Ishikawa (cell line): ENCODE data around the gene YWHAQ.

Experiments used
- CEBPB ChIP-seq: IDR thresholded peaks from 2 replicates; pipeline ENCODE4 v1.6.1; 2012
- CREB1 ChIP-seq: IDR thresholded peaks from 2 replicates; pipeline ENCODE4 v1.6.1; 2012; ENCODE audit warnings: low read depth
- EGR1 ChIP-seq: IDR thresholded peaks from 2 replicates; pipeline ENCODE4 v1.6.1; 2012
- EP300 ChIP-seq: IDR thresholded peaks from 2 replicates; pipeline ENCODE4 v1.6.1; 2012; ENCODE audit warnings: borderline replicate concordance
- FOXM1 ChIP-seq: IDR thresholded peaks from 2 replicates; pipeline ENCODE4 v1.6.1; 2012; ENCODE audit warnings: low read depth, borderline replicate concordance
- MAX ChIP-seq: IDR thresholded peaks from 2 replicates; pipeline ENCODE4 v1.6.1; 2012
- NFIC ChIP-seq: IDR thresholded peaks from 2 replicates; pipeline ENCODE4 v1.6.1; 2012
- RAD21 ChIP-seq: IDR thresholded peaks from 2 replicates; pipeline ENCODE4 v1.6.1; 2012; ENCODE audit warnings: low read depth
- REST ChIP-seq: IDR thresholded peaks from 2 replicates; pipeline ENCODE4 v1.6.1; 2012; ENCODE audit warnings: low read depth, mild to moderate bottlenecking
- TAF1 ChIP-seq: IDR thresholded peaks from 2 replicates; pipeline ENCODE4 v1.6.1; 2012; ENCODE audit warnings: low read depth, mild to moderate bottlenecking
- TCF12 ChIP-seq: IDR thresholded peaks from 2 replicates; pipeline ENCODE4 v1.6.1; 2012; ENCODE audit warnings: low read depth
- TEAD4 ChIP-seq: IDR thresholded peaks from 2 replicates; pipeline ENCODE4 v1.6.1; 2012
- USF1 ChIP-seq: IDR thresholded peaks from 2 replicates; pipeline ENCODE4 v1.6.1; 2012
- YY1 ChIP-seq: IDR thresholded peaks from 2 replicates; pipeline ENCODE4 v1.6.1; 2012; ENCODE audit warnings: low read depth
- ZBTB7A ChIP-seq: IDR thresholded peaks from 2 replicates; pipeline ENCODE4 v1.6.1; 2012; ENCODE audit warnings: low read depth

The YWHAQ gene

DNA sequence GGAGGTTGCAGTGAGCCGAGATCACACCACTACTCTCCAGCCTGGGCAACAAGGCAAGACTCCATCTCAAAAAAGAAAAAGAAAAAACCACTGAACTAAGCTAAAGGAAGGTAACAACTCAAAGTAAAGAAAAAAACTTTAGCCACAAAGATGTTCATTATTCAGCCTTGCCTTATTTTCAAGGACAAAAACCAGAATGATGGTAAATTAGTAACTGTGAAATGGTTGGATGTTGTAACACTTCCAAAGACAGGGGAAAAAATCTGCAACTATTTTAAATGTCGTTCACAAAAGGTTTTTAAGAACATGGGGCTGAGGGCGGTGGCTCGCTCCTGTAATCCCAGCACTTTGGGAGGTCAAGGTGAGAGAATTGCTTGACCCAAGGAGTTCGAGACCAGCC is 85.3 kb downstream of the YWHAQ start:
- no peak for TF ChIP-seq CREB1
- TF ChIP-seq NFIC: no peak
- no peak for TF ChIP-seq ZBTB7A
- no peak for TF ChIP-seq TCF12
- no peak for TF ChIP-seq EP300
- TF ChIP-seq REST: no peak
- no peak for TF ChIP-seq YY1
- TF ChIP-seq RAD21: no peak
- TF ChIP-seq EGR1: no peak
- no peak for TF ChIP-seq TEAD4
- TF ChIP-seq TAF1: no peak
- no peak for TF ChIP-seq FOXM1
- no peak for TF ChIP-seq USF1
- no peak for TF ChIP-seq CEBPB
- TF ChIP-seq MAX: no peak

DNA sequence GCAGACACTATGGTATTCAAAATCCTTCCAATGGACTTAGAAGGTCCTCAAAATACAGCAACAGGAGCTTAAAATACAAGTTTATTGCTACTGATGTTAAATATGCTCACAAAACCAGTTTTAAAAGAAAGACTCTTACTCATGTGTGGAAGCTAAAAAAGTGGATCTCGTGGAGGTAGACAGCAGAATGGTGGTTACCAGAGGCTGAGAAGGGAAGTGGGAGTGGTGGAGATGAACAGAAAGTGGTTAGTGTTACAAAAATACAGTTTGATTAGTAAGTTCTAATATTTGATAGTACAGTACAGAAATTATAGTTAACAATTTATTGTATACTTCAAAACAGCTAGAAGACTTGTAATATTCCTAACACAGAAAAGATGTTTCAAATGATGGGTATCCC is 87.2 kb downstream of the YWHAQ start:
- TF ChIP-seq EP300 (no peak), CREB1 (no peak), REST (no peak), ZBTB7A (no peak), EGR1 (no peak), TCF12 (no peak), TEAD4 (no peak), USF1 (no peak), TAF1 (no peak)

GRCh38 chr2:9539531-9539930 is 91.3 kb downstream of the YWHAQ start:
- TF ChIP-seq ZBTB7A: no peak

GRCh38 chr2:9538000-9538507 is 92.7 kb downstream of the YWHAQ start:
- TF ChIP-seq EP300: no peak
- no peak for TF ChIP-seq TCF12
- no peak for TF ChIP-seq TAF1
- TF ChIP-seq CEBPB: no peak
- TF ChIP-seq REST: no peak
- no peak for TF ChIP-seq EGR1
- TF ChIP-seq YY1: no peak
- no peak for TF ChIP-seq TEAD4
- no peak for TF ChIP-seq USF1
- TF ChIP-seq MAX: no peak
- TF ChIP-seq ZBTB7A: no peak

GRCh38 chr2:9536504-9536903 is 94.3 kb downstream of the YWHAQ start:
- TF ChIP-seq MAX (no peak), TEAD4 (no peak), REST (no peak), FOXM1 (no peak), EP300 (no peak), RAD21 (no peak), YY1 (no peak), NFIC (no peak), USF1 (no peak), EGR1 (no peak), CEBPB (no peak)
